Stimulated activated CD4-positive, alpha-beta T cell treated with anti-CD3 and anti-CD28 coated beads, Interleukin-4, amount 100 ng/mL, for 4 hours (primary cell): ENCODE results near the gene PCBP4.

Source experiments
- DNase-seq, 2 experiments: peaks; one replicate each; pipeline ENCODE4 v3.0.0-alpha.2; 2020

Gene PCBP4

DNA sequence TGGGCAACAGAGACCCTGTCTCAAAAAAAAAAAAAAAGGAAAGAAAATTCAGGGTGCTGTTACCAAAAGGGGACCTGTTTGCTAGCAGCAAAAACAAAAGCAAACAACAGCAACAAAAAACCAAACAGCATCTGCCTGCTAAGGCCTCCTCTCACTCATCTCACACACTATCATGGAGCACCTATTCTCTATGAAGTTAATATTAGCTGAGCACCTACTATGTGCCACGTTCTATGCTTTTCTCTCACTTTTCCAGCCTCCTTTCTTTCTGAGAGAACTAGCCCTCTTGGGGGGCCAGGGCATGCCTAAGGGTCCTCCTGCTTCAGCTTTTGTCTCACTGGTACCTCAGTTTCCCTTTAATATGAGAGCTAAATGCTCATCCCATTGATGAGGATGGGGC, 12.5 kb downstream of the PCBP4 start:
- no peak for DNase-seq

DNA sequence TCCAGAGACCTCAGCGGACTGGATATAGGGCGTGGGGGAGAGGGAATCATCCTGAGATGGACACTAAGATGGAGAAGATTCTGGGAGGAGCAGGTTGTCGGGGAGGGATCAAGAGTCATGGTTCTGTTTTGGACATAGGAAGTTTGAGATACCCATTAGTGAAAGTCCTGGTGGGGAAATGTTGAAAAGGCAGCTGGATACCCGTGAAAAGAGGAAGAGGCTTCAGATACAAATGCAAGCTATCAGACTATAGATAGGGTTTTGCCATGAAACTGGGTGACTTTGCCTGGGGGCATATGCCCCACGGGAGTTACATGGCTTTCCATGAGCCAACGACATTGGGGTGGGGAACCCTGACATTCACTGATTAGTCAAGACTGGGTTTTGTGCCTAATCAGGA, 13.1 kb downstream of the PCBP4 start:
- DNase-seq = no peak

DNA sequence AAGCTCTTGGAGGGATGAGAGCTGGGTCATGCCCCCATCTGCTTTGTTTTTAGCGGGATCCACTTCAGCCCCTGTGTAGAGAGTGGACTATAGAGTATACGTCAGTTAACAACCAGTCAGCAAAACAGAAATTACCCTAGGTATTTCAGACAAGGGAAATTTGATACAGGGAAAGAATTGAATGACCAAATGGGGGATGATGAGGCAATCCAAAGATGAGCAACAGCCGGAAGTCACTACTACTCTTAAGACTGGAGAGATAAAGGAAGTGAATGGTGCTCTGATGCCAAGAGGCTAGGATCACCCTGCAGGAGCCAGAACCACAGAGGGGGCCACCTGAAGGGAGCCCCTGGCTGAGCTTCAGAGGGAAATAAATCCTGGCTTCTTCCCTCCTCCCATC, 13.8 kb downstream of the PCBP4 start:
- no peak for DNase-seq

DNA sequence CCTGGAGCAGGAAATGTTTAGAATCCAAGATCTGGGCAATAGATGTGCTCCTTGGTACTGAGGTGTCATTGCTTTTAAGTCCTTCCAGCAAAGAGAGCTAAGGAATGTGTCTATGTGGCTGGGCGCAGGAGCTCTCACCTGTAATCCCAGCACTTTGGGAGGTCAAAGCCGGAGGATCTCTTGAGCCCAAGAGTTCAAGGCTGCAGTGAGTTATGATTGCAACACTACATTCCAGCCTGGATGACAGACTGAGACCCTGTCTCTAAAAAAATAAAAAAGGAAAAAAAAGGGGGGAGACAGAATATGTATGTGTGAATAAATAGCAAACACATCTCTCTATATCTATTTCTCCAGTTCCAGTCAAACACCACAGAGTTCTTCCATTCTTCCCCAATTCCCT, 16.4 kb downstream of the PCBP4 start:
- DNase-seq = no peak

GRCh38 chr3:51949121-51949520, 18.1 kb downstream of the PCBP4 start:
- no peak for DNase-seq

- no peak for DNase-seq
Measured at GRCh38 chr3:51948016-51948580, 19.2 kb downstream of the PCBP4 start.

- DNase-seq = no peak
Measured at GRCh38 chr3:51947215-51947900, 19.9 kb downstream of the PCBP4 start.

DNA sequence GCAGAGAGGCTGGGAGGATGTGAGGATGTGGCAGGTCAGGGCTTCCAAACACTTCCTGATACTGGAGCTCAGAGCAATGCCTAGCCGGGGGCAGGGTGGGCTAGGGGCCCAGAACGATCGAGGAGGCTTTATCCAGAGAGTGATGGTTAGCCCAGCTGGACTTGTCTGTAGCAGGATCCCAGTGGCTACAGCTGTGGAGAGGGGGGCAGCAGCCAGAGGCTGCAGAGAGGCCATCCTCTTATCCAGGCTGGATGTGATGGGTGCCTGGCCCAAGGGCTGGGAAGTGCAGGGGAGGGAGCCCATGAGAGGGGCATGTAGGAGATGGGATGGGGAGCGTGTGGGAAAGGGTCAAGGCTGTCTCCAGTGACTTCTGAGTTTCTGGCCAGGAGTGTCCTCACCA, 20.5 kb downstream of the PCBP4 start:
- DNase-seq = no peak

DNA sequence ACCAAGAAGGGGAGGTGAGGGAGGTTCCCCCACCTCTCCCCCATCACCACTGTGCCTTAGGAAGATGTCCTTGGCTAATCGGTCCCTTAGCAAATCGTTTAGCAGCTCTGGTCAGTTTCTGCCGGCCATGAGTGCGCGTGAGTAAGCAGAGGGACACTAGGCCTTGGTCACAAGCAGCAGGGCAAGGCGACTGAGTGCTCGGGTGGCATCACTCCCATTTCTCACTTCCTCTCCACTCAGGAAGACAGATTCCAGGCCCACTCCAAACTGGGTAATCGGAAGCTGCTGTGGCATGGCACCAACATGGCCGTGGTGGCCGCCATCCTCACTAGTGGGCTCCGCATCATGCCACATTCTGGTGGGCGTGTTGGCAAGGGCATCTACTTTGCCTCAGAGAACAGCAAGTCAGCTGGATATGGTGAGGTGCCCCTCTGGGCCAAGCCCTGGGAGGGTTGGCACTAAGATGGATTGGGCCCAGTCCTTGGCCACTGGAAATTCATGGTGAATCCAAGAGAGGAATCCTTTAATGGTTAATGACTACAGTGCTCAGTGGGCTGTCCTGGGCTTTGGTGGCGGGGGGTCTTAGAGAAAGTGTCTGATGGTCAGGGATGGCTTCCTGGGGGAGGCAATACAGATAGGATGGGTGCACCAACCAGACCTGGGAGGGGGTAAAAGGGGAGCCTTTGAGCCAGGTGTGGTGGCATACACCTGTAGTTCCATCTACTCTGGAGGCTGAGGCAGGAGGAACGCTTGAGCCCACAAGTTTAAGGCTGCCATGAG, 21.1 kb downstream of the PCBP4 start:
- no peak for DNase-seq

- no peak for DNase-seq
Measured at GRCh38 chr3:51945031-51945840, 22.0 kb downstream of the PCBP4 start.

- DNase-seq = no peak
Measured at GRCh38 chr3:51944451-51945021, 22.7 kb downstream of the PCBP4 start.

DNA sequence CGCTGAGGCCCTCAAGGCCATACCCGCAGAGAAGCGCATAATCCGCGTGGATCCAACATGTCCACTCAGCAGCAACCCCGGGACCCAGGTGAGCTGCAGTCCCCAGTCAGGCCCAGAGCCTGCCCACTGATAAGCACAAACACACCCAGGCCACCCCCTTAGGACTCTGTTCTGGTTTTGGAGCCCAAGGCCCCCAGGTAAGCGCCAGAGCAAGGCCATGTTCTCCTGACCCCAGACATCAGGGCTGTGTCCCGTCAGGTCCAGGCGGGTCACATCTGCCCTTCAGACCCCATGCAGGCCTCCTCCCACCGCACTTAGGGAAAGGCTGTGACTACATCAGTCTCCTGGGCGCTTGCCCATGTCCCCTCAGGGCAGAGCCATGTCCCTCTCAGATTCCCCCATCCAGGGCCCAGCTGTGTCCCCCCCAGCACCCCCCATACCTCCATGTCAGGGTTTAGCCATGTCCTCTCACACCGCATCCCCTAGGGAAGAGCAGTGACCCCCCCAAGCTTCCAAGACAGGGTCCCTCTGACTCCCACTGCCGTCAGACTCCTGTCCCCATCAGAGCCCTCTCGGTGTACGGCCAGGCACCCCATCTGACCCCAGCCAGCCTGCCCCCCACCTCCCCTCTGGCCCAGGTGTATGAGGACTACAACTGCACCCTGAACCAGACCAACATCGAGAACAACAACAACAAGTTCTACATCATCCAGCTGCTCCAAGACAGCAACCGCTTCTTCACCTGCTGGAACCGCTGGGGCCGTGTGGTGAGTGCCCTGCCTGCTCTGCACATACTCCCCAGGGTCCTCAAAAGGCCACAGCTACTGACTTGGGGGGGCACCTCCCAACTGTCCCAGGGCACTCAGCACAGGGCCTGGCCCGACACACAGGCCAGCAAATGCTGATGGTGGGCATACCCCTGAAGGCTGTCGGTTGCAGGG, 23.5 kb downstream of the PCBP4 start:
- no peak for DNase-seq

- DNase-seq = peak; percentile 56 to 72
Measured at GRCh38 chr3:51942603-51943450, 24.4 kb downstream of the PCBP4 start.

DNA sequence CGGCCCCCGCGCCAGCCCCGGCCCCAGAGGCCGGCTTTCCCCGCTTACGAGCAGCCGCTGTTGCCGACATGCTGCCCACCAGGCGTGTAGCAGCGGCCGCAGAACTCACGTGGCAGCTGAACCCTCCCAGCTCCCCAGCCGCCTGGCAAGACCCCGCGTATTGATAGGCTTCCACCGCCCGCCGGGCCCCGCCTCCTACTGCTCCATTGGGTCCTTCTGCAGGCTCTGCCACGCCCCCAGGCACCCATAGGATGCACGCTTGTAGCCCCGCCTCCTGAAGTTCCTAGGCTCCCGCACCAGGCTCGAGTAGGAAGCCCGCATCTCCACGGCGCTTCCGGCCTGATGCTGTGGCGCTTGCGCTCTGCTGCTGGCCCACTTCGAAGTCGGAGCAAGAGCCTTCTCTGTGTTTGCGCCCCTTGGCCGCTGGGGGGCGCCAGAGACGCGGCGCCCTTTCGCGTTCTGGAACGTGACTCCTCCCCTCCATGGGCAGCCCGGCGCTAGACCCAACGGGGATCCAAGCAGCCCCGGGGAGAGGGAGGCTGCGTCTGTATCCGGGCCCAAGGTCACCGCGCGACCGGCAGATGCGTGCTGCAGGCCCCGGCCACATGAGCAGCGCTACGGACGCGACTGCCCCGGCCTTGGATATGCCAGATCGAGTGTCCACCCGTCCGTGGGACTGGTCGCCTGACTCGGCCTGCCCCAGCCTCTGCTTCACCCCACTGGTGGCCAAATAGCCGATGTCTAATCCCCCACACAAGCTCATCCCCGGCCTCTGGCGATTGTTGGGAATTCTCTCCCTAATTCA, 25.3 kb downstream of the PCBP4 start, which contains the start of the genes PARP3 and RRP9:
Gene PARP3 (plus strand): TSS at position 566 of the 805 bp plus-strand sequence. CDS start 993 bp downstream, outside the sequence.
Gene RRP9 (minus strand): TSS at position 107 of the 805 bp plus-strand sequence. CDS start 37 bp downstream, at position 70.
- peak; percentile 99 to 100 for DNase-seq

DNA sequence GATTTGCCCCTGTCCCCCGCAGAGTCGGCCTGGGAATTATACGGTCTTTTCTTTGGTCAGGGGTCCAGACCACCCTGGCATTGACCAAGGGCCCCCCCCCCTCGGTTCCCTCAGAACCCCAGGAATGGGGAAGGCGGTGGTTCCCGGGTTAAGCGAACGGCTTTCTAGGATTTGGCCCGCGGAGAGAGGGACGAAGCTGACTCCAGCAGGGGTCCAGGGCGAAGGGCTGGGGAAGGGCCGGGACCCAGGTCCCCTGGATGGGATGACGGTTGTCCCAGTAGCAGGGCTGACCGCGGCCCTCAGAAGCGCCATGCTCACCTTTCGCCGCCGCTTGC, 25.8 kb downstream of the PCBP4 start:
- DNase-seq = no peak

DNA sequence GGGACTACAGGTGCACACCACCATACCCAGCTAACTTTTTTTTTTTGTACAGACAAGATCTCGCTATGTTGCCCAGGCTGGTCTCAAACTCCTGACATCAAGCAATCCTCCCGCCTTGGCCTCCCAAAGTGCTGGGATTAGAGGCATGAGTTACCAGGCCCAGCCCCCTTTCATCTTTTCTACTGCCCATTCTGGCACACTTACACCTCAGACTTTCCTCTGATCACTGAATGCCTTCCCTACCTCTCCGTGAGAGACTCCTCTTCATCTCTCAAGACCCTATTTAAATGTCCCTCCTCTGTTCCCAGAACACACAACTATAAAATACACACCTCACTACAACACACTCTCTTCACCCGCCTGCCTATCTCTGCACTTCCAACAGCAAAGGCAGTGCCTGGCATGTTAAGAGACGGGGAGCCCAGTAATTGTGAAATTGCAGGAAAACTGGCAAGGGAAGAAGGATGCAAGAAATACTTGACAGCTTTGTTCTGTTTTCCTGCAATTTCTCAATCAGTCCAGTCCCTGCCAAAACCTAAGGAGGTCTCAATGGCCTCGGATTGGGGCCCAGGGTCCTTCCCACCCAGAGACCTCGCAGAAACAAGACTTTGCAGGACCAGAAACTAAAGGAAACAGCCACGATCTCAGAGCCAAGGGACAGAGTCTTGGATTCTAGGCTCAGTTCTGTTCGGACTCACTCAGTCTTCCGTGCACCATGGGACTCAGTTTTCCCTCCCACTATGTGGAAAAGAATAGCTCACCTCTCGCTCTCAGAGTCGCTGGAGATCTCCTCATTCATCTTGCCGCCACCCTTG, 26.4 kb downstream of the PCBP4 start:
- no peak for DNase-seq

- DNase-seq = no peak
Measured at GRCh38 chr3:51938780-51939425, 28.4 kb downstream of the PCBP4 start.
